Neural progenitor cell (in vitro differentiated cells): Measurements from ENCODE around the gene MOCS2.

Experiments used
- EZH2 ChIP-seq: fragments of 200-600 bp; sonication (generic); IDR thresholded peaks from 2 replicates; pipeline ENCODE4 v1.6.1; 2017; ENCODE audit warnings: antibody characterized with exemption, mild to moderate bottlenecking, moderate library complexity
- EZH2phosphoT487 ChIP-seq: fragments of 200-600 bp; sonication (generic); IDR thresholded peaks from 2 replicates; pipeline ENCODE4 v1.6.1; 2017; ENCODE audit warnings: antibody characterized with exemption
- TF ChIP-seq, protein P1 (sequence below): fragments of 200-600 bp; sonication (generic); IDR thresholded peaks from 2 replicates; pipeline ENCODE4 v1.5.1; 2017; ENCODE audit warnings: antibody characterized with exemption, mild to moderate bottlenecking

DNA sequence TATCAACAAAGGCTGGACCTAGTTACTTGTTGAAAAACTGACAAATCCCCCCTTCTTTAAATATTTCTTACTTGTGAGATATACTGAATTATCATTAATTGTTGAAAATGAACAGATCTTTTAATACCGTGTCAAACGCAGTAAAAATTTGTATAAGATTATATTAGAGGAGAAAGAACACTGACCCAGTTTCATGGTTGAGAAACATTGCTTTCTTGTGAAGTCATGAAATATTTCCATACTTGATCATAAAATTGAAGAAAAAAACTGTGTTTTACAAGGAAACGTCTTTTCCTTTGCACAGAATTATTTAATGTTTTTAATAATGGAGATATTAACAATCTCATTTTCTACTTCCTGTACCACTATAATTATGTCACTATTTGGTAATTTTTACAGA, 45.8 kb downstream of the MOCS2 start:
- TF ChIP-seq, protein P1, sequence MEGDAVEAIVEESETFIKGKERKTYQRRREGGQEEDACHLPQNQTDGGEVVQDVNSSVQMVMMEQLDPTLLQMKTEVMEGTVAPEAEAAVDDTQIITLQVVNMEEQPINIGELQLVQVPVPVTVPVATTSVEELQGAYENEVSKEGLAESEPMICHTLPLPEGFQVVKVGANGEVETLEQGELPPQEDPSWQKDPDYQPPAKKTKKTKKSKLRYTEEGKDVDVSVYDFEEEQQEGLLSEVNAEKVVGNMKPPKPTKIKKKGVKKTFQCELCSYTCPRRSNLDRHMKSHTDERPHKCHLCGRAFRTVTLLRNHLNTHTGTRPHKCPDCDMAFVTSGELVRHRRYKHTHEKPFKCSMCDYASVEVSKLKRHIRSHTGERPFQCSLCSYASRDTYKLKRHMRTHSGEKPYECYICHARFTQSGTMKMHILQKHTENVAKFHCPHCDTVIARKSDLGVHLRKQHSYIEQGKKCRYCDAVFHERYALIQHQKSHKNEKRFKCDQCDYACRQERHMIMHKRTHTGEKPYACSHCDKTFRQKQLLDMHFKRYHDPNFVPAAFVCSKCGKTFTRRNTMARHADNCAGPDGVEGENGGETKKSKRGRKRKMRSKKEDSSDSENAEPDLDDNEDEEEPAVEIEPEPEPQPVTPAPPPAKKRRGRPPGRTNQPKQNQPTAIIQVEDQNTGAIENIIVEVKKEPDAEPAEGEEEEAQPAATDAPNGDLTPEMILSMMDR: no peak
- TF ChIP-seq EZH2phosphoT487 (no peak), EZH2 (no peak)
